ENCODE data around the gene FCRL2. TPM values are rescaled to one million over a fixed set of nuclear protein-coding genes. Genes with fewer than 3 reads are reported as not detected.

The FCRL2 gene
- total RNA-seq, 1 experiment from 2014 or later, result not detected

DNA sequence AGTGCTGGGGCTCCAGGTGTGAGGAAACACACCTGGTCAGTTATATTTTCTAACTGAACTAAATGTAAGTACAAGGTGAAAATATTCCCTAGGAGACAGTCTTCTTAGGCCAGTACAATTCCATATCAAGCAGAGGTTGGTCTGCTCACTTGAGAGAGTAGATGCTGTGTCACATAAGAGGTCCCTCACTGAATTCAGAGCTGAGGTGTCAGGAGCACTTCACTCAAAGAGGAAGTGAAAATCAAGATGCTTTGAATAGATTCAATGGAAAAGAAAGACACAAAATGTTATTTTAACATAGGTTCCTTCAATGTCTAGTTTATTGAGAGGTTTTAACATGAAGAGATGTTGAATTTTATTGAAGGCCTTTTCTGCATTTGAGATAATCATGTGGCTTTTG lies 72.1 kb downstream of the FCRL2 start:
- POLR2A ChIA-PET, result no interaction called here
- TF ChIP-seq ZNF416 (CRISPR knock-in tag; IDR thresholded peaks at IDR 0.05) (no peak), CREB1 (CRISPR knock-in tag; IDR thresholded peaks at IDR 0.05) (no peak), RORB (CRISPR knock-in tag; IDR thresholded peaks at IDR 0.05) (no peak), HMGA2 (CRISPR knock-in tag; IDR thresholded peaks at IDR 0.05) (no peak), FOXP1 (CRISPR knock-in tag; IDR thresholded peaks at IDR 0.05; ENCODE audit: borderline replicate concordance) (no peak), NR2C2 (CRISPR knock-in tag; IDR thresholded peaks at IDR 0.05) (no peak), SP1 (CRISPR knock-in tag; conservative IDR thresholded peaks at IDR 0.05) (no peak), TEAD4 (CRISPR knock-in tag; IDR thresholded peaks at IDR 0.05) (no peak), JUN (CRISPR knock-in tag; IDR thresholded peaks at IDR 0.05) (no peak), ZNF423 (CRISPR knock-in tag; IDR thresholded peaks at IDR 0.05) (no peak), FOXJ3 (CRISPR knock-in tag; IDR thresholded peaks at IDR 0.05; ENCODE audit: borderline replicate concordance) (no peak), ZNF232 (CRISPR knock-in tag; IDR thresholded peaks at IDR 0.05) (no peak), PRRX2 (CRISPR knock-in tag; IDR thresholded peaks at IDR 0.05) (no peak)
- TF ChIP-seq, protein P1, sequence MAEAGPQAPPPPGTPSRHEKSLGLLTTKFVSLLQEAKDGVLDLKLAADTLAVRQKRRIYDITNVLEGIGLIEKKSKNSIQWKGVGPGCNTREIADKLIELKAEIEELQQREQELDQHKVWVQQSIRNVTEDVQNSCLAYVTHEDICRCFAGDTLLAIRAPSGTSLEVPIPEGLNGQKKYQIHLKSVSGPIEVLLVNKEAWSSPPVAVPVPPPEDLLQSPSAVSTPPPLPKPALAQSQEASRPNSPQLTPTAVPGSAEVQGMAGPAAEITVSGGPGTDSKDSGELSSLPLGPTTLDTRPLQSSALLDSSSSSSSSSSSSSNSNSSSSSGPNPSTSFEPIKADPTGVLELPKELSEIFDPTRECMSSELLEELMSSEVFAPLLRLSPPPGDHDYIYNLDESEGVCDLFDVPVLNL (CRISPR knock-in tag; IDR thresholded peaks at IDR 0.05; ENCODE audit: borderline replicate concordance, low read depth), result no peak
- TF ChIP-seq, protein P2, sequence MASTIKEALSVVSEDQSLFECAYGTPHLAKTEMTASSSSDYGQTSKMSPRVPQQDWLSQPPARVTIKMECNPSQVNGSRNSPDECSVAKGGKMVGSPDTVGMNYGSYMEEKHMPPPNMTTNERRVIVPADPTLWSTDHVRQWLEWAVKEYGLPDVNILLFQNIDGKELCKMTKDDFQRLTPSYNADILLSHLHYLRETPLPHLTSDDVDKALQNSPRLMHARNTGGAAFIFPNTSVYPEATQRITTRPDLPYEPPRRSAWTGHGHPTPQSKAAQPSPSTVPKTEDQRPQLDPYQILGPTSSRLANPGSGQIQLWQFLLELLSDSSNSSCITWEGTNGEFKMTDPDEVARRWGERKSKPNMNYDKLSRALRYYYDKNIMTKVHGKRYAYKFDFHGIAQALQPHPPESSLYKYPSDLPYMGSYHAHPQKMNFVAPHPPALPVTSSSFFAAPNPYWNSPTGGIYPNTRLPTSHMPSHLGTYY (CRISPR knock-in tag; IDR thresholded peaks at IDR 0.05), result no peak
- TF ChIP-seq, protein P3, sequence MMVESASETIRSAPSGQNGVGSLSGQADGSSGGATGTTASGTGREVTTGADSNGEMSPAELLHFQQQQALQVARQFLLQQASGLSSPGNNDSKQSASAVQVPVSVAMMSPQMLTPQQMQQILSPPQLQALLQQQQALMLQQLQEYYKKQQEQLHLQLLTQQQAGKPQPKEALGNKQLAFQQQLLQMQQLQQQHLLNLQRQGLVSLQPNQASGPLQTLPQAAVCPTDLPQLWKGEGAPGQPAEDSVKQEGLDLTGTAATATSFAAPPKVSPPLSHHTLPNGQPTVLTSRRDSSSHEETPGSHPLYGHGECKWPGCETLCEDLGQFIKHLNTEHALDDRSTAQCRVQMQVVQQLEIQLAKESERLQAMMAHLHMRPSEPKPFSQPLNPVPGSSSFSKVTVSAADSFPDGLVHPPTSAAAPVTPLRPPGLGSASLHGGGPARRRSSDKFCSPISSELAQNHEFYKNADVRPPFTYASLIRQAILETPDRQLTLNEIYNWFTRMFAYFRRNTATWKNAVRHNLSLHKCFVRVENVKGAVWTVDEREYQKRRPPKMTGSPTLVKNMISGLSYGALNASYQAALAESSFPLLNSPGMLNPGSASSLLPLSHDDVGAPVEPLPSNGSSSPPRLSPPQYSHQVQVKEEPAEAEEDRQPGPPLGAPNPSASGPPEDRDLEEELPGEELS (CRISPR knock-in tag; IDR thresholded peaks at IDR 0.05), result no peak
- TF ChIP-seq, protein P4, sequence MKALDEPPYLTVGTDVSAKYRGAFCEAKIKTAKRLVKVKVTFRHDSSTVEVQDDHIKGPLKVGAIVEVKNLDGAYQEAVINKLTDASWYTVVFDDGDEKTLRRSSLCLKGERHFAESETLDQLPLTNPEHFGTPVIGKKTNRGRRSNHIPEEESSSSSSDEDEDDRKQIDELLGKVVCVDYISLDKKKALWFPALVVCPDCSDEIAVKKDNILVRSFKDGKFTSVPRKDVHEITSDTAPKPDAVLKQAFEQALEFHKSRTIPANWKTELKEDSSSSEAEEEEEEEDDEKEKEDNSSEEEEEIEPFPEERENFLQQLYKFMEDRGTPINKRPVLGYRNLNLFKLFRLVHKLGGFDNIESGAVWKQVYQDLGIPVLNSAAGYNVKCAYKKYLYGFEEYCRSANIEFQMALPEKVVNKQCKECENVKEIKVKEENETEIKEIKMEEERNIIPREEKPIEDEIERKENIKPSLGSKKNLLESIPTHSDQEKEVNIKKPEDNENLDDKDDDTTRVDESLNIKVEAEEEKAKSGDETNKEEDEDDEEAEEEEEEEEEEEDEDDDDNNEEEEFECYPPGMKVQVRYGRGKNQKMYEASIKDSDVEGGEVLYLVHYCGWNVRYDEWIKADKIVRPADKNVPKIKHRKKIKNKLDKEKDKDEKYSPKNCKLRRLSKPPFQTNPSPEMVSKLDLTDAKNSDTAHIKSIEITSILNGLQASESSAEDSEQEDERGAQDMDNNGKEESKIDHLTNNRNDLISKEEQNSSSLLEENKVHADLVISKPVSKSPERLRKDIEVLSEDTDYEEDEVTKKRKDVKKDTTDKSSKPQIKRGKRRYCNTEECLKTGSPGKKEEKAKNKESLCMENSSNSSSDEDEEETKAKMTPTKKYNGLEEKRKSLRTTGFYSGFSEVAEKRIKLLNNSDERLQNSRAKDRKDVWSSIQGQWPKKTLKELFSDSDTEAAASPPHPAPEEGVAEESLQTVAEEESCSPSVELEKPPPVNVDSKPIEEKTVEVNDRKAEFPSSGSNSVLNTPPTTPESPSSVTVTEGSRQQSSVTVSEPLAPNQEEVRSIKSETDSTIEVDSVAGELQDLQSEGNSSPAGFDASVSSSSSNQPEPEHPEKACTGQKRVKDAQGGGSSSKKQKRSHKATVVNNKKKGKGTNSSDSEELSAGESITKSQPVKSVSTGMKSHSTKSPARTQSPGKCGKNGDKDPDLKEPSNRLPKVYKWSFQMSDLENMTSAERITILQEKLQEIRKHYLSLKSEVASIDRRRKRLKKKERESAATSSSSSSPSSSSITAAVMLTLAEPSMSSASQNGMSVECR (CRISPR knock-in tag; IDR thresholded peaks at IDR 0.05; ENCODE audit: borderline replicate concordance), result no peak
- TF ChIP-seq, protein P5, sequence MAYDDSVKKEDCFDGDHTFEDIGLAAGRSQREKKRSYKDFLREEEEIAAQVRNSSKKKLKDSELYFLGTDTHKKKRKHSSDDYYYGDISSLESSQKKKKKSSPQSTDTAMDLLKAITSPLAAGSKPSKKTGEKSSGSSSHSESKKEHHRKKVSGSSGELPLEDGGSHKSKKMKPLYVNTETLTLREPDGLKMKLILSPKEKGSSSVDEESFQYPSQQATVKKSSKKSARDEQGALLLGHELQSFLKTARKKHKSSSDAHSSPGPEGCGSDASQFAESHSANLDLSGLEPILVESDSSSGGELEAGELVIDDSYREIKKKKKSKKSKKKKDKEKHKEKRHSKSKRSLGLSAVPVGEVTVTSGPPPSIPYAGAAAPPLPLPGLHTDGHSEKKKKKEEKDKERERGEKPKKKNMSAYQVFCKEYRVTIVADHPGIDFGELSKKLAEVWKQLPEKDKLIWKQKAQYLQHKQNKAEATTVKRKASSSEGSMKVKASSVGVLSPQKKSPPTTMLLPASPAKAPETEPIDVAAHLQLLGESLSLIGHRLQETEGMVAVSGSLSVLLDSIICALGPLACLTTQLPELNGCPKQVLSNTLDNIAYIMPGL (CRISPR knock-in tag; IDR thresholded peaks at IDR 0.05), result no peak
- Mint-ChIP-seq H3K4me3 (no peak overlapping the region), H3K36me3 (no peaks in the 10 kb centered on the region), H3K9me3 (peaks cover 7% of the 10 kb centered on the region; the same call in 1 of the 2 replicates), H3K27me3 (ENCODE audit: low read depth) (no peaks in the 10 kb centered on the region; the same call in none of the 2 replicates), H3K27ac (no peak overlapping the region), H3K4me1 (no peaks in the 10 kb centered on the region)
- CTCF ChIA-PET, result no interaction called here
- DNase-seq (ENCODE audit: low spot score) (no peak), ATAC-seq (no peak)
